BJ (cell line): ENCODE measurements around the gene PRMT3. TPM values are rescaled to one million over a fixed set of nuclear protein-coding genes. Genes with fewer than 3 reads are reported as not detected.

Experiments
- CTCF ChIA-PET: fragments of 350-600 bp; formaldehyde crosslinking; extraction: SDS; loops from one replicate; lab custom pipeline; 2021; ENCODE audit warnings: antibody characterized with exemption, inconsistent platforms; lab: Yijun Ruan, JAX
- POLR2A ChIA-PET: fragments of 300-600 bp; sonication (Branson Sonifier 250); formaldehyde crosslinking; extraction: SDS; loops from one replicate; lab custom pipeline; 2021; ENCODE audit warnings: antibody characterized with exemption; lab: Charles Lee
- DNase-seq: peaks from one replicate; pipeline ENCODE4 v3.0.0-alpha.2; 2011; ENCODE audit warnings: low read depth
- H3K27me3 ChIP-seq: 2 replicates; pipeline ENCODE4 v1.6.0; 2011; ENCODE audit warnings: low read length; ENCODE audit not compliant: control insufficient read depth, insufficient read depth
- H3K36me3 ChIP-seq: 2 replicates; pipeline ENCODE4 v1.5.1; 2011; ENCODE audit warnings: low read length; ENCODE audit not compliant: control insufficient read depth, insufficient read depth
- H3K4me3 ChIP-seq: 2 replicates; pipeline ENCODE4 v1.5.1; 2011; ENCODE audit warnings: low read depth, mild to moderate bottlenecking, control low read depth, low read length
- polyA plus RNA-seq: library from polyadenylated mRNA; depleted of rRNA; stranded (reverse); fragments of >200 nt; gene quantifications from 2 replicates; pipeline ENCODE4 v1.2.3, GENCODE V29; 2011
- TF ChIP-seq, protein P1 (sequence below): IDR thresholded peaks from 2 replicates; pipeline ENCODE4 v1.5.1; 2011; ENCODE audit warnings: low read depth, mild to moderate bottlenecking, control low read depth, inconsistent platforms, low read length, moderate library complexity; ENCODE audit not compliant: insufficient read depth

The PRMT3 gene
- polyA plus RNA-seq, 1 experiment: 5.6 TPM

DNA sequence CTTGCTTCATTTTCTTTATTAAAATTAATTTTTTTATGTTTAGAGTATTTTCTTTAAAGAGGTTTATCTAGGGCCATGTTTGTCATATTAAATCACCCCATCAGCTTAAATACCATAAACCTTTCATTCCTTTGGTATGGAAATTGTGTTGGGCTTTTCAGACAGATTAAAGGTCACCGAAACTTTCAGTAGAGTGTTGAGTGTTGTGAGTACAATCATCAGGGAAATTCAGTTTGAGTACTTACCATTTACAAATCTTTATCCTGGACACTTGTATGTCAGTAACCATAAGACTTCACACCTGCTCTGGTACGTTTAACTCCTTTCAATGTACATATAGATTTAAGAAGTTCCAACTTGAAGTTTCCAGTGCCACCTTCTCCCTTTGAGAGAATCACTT is 12.0 kb downstream of the PRMT3 start:
- TF ChIP-seq, protein P1, sequence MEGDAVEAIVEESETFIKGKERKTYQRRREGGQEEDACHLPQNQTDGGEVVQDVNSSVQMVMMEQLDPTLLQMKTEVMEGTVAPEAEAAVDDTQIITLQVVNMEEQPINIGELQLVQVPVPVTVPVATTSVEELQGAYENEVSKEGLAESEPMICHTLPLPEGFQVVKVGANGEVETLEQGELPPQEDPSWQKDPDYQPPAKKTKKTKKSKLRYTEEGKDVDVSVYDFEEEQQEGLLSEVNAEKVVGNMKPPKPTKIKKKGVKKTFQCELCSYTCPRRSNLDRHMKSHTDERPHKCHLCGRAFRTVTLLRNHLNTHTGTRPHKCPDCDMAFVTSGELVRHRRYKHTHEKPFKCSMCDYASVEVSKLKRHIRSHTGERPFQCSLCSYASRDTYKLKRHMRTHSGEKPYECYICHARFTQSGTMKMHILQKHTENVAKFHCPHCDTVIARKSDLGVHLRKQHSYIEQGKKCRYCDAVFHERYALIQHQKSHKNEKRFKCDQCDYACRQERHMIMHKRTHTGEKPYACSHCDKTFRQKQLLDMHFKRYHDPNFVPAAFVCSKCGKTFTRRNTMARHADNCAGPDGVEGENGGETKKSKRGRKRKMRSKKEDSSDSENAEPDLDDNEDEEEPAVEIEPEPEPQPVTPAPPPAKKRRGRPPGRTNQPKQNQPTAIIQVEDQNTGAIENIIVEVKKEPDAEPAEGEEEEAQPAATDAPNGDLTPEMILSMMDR: no peak
- ChIA-PET CTCF (interaction anchor here (1.5 kb wide), 2 partner anchors 11 to 13 kb away, joined by 5 read pairs; no protein-coding TSS in a partner anchor), POLR2A (no interaction called here)
- H3K4me3 ChIP-seq: no peak overlapping the region
- DNase-seq: no peak
- H3K27me3 ChIP-seq: no peaks in the 10 kb centered on the region
- peaks cover 1% of the 10 kb centered on the region for H3K36me3 ChIP-seq

GRCh38 chr11:20403059-20403458 is 15.5 kb downstream of the PRMT3 start:
- Histone ChIP-seq H3K36me3 (no peaks in the 10 kb centered on the region; the same call in 1 of the 2 replicates), H3K4me3 (no peak overlapping the region), H3K27me3 (no peaks in the 10 kb centered on the region)
- ChIA-PET POLR2A (no interaction called here), CTCF (interaction anchor here (1.2 to 2.0 kb wide), 2 partner anchors 51 to 207 kb away, joined by 3 to 10 read pairs; no protein-coding TSS in a partner anchor)
- TF ChIP-seq, protein P1: no peak
- DNase-seq: no peak

DNA sequence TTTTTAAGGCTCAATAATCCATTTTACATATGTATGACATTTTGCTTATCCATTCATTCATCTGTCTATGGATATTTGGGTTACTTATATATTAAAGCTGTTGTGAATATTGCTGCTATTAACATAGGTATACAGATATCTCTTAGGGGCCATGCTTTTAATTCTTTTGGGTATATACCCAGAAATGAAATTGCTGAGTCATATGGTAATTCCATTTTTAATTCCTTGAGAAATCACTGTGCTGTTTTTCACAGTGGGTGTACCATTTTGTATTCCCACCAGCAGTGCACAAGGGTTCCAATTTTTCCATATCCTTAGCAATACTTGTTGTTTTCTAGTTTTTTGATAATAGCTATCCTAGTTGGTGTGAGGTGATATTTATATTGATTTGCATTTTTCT is 19.0 kb downstream of the PRMT3 start:
- H3K4me3 ChIP-seq: no peak overlapping the region
- H3K27me3 ChIP-seq: no peaks in the 10 kb centered on the region
- POLR2A ChIA-PET: no interaction called here
- no peak for DNase-seq
- no peaks in the 10 kb centered on the region for H3K36me3 ChIP-seq
- TF ChIP-seq, protein P1: no peak
- CTCF ChIA-PET: interaction anchor here (0.6 to 1.7 kb wide), 2 partner anchors 9 to 35 kb away, joined by 3 to 4 read pairs; no protein-coding TSS in a partner anchor

- ChIA-PET POLR2A (no interaction called here), CTCF (interaction anchor here (1.2 to 1.7 kb wide), 3 partner anchors 10 to 203 kb away, joined by 3 to 4 read pairs (median 3); no protein-coding TSS in a partner anchor)
- H3K4me3 ChIP-seq: no peak overlapping the region
- H3K27me3 ChIP-seq: no peaks in the 10 kb centered on the region
- TF ChIP-seq, protein P1: no peak
- no peaks in the 10 kb centered on the region for H3K36me3 ChIP-seq
- DNase-seq: no peak
Observed at GRCh38 chr11:20407344-20407743, 19.8 kb downstream of the PRMT3 start.

DNA sequence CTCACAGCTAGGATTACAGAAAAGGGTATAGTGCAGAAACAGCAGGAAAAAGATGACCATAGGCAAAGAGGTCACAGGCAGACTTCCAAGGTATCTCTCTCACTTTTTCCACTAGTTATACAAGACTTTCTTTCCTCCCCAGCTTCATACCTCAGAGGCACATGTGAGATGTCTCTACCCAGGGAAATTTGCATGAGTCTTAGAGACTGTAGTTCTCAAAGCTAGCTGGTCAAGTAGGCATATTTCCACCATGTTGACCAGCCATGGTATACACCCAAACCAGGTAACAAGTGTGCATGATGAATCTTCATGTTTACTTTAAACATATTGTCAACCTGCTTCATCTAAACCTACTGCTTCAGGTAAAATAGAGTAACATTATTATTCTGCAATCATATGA is 27.9 kb downstream of the PRMT3 start:
- no peak for DNase-seq
- Histone ChIP-seq H3K36me3 (no peaks in the 10 kb centered on the region), H3K27me3 (no peaks in the 10 kb centered on the region), H3K4me3 (no peak overlapping the region)
- CTCF ChIA-PET: interaction anchor here (2.4 kb wide), 1 partner anchor 18 kb away, joined by 7 read pairs; no protein-coding TSS in a partner anchor
- POLR2A ChIA-PET: no interaction called here
- TF ChIP-seq, protein P1: no peak
